Activated naive CD4-positive, alpha-beta T cell treated with anti-CD3 and anti-CD28 coated beads, Interleukin-2, amount 10 ng/mL, durations not matched to agents 7 days and 5 days (primary cell): ENCODE results near the gene PDHB.

ENCODE experiments used
- CTCF ChIA-PET: fragments of 350-600 bp; sonication (Branson Sonifier 250); formaldehyde crosslinking; loops from one replicate; lab custom pipeline; 2021; ENCODE audit warnings: antibody characterized with exemption; lab: Charles Lee
- DNase-seq: peaks from one replicate; pipeline ENCODE4 v3.0.0-alpha.2; 2020
- H3K27ac Mint-ChIP-seq: one replicate; pipeline ENCODE4 v1.8.0; 2021; ENCODE audit warnings: mild to moderate bottlenecking, moderate library complexity, mixed read lengths
- H3K27me3 Mint-ChIP-seq: one replicate; pipeline ENCODE4 v1.8.0; 2021; ENCODE audit warnings: mild to moderate bottlenecking, mixed read lengths
- H3K36me3 Mint-ChIP-seq: one replicate; pipeline ENCODE4 v1.8.0; 2021; ENCODE audit warnings: mixed read lengths
- H3K4me1 Mint-ChIP-seq: one replicate; pipeline ENCODE4 v1.8.0; 2021; ENCODE audit warnings: mixed read lengths
- H3K4me3 Mint-ChIP-seq: one replicate; pipeline ENCODE4 v1.8.0; 2021; ENCODE audit warnings: mild to moderate bottlenecking, moderate library complexity, mixed read lengths
- H3K9me3 Mint-ChIP-seq: one replicate; pipeline ENCODE4 v1.8.0; 2021; ENCODE audit warnings: mixed read lengths

The PDHB gene

DNA sequence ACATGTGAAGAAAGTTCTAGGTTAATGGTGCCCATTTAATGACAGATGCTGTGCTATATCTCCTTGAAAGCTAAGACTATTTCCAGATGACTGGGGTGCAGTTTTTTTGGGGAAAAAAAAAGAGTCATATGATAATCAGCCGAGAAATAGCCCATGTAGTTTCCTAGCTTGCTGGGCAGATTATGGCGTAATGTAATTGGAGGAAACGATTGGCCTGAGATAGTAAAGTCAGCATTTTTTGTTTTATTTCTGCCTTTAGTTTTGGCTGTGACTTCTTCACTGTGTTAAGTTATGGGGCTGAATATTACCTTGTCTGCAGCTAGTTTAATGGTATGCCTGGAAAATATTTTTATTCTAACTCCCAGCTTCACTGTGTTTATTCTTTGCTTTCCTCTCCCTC, 24.0 kb downstream of the PDHB start:
- CTCF ChIA-PET = interaction anchor here (1.1 to 1.8 kb wide), 3 partner anchors 76 to 104 kb away, joined by 3 to 4 read pairs (median 4); partner anchors contain the start of genes HTD2 and RPP14
- Mint-ChIP-seq H3K9me3 (no peaks in the 10 kb centered on the region), H3K4me3 (no peak overlapping the region), H3K36me3 (peaks cover 28% of the 10 kb centered on the region), H3K27ac (no peak overlapping the region), H3K4me1 (peaks cover 6% of the 10 kb centered on the region), H3K27me3 (no peaks in the 10 kb centered on the region)
- no peak for DNase-seq

- CTCF ChIA-PET = interaction anchor here (1.1 to 1.8 kb wide), 3 partner anchors 75 to 103 kb away, joined by 3 to 4 read pairs (median 4); partner anchors contain the start of genes HTD2 and RPP14
- H3K4me1 Mint-ChIP-seq = peaks cover 2% of the 10 kb centered on the region
- H3K4me3 Mint-ChIP-seq = no peak overlapping the region
- no peak overlapping the region for H3K27ac Mint-ChIP-seq
- no peaks in the 10 kb centered on the region for H3K9me3 Mint-ChIP-seq
- DNase-seq = no peak
- peaks cover 30% of the 10 kb centered on the region for H3K36me3 Mint-ChIP-seq
- H3K27me3 Mint-ChIP-seq = no peaks in the 10 kb centered on the region
Observed at GRCh38 chr3:58408906-58409305, 24.7 kb downstream of the PDHB start.

DNA sequence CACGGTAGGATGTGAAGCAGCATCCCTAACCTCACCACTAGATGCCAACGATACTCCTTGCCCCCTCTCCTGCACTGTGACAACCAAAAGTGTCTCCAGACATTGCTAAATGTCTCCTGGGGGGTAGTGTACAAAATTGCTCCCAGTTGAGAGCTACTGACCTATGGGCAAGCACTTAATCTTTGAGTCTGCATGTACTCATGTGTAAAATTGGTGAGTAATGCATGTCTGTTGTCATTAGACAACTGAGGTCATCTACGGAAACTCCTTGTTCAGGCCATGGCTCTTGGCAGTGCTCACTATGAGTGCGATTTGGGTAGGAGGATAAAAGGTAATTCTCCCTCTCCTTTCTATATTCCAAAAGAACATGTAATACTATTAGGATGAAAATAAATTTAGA, 29.2 kb downstream of the PDHB start:
- no peak overlapping the region for H3K27ac Mint-ChIP-seq
- no peak for DNase-seq
- H3K9me3 Mint-ChIP-seq = no peaks in the 10 kb centered on the region
- H3K4me3 Mint-ChIP-seq = no peak overlapping the region
- CTCF ChIA-PET = interaction anchor here (0.8 to 1.1 kb wide), 3 partner anchors 11 to 50 kb away, joined by 3 read pairs; no protein-coding TSS in a partner anchor
- peaks cover 12% of the 10 kb centered on the region for H3K36me3 Mint-ChIP-seq
- H3K4me1 Mint-ChIP-seq = peaks cover 6% of the 10 kb centered on the region
- H3K27me3 Mint-ChIP-seq = no peaks in the 10 kb centered on the region

DNA sequence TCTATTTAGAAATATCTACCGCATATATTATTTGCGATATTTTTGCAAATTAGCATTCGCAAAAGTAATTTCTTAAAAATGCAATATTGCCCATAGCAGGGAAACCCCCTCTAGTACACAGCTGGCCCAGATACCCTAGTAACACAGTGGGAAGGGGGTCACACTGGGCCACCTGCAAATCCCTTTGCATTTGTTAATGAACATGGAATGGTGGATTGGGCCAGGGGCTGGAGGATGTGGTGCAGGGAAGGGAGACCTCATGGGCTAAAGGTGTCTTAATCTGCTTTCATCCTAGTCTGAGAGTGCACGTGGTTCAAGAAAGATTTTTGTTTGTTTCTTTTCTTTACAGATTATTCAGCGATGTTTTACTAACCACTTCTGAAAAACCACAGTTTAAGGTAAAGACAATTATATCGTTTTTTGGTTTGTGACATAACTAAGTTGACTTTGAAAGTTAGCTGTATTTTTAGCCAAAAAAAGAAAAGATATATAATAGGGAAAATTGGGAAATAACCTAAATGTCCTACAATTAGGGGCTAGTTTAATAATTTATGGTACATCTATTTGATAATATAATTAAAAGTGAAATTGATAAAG, 30.0 kb downstream of the PDHB start:
- no peak for DNase-seq
- Mint-ChIP-seq H3K4me1 (peaks cover 6% of the 10 kb centered on the region), H3K9me3 (no peaks in the 10 kb centered on the region), H3K4me3 (no peak overlapping the region), H3K27ac (no peak overlapping the region), H3K36me3 (peaks cover 10% of the 10 kb centered on the region), H3K27me3 (no peaks in the 10 kb centered on the region)
- CTCF ChIA-PET = interaction anchor here (1.1 to 1.7 kb wide), 3 partner anchors 12 to 70 kb away, joined by 3 read pairs; no protein-coding TSS in a partner anchor

DNA sequence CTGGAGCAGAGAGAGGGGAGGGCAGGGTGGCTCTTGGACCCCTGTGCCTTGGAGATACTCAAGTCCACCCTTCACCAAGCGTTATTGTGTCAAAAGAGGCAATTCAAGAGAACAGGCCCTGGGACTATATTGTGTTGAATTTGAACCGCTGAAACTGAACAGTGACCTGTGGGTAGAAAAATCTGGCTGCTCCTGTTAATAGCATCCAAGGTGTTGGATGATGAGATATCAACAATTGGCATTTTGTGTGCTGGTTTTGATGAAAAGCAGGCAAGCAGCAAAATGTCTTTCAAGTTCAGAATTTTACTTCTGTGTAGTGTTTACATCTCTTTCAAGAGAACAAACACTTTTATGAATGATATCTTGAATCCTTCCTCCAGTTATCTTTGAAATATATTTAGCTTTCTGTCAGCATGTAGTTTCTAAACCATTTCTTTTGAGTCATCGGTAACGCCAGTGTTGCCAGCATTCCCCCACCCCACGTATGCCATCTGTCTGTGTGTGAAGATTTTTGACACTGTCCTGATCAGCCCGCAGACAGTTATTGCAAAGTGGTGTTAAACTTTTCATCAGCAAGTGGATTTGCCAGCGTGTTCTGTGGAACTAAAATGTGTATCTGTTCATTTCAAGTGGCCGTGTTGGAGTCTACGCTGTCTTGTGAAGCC, 34.8 kb downstream of the PDHB start:
- Mint-ChIP-seq H3K4me3 (no peak overlapping the region), H3K36me3 (peaks cover 21% of the 10 kb centered on the region), H3K27me3 (no peaks in the 10 kb centered on the region), H3K4me1 (peaks cover 5% of the 10 kb centered on the region), H3K27ac (no peak overlapping the region), H3K9me3 (no peaks in the 10 kb centered on the region)
- CTCF ChIA-PET = no interaction called here
- no peak for DNase-seq

- H3K27me3 Mint-ChIP-seq = no peaks in the 10 kb centered on the region
- H3K36me3 Mint-ChIP-seq = peaks cover 21% of the 10 kb centered on the region
- H3K27ac Mint-ChIP-seq = no peak overlapping the region
- no peaks in the 10 kb centered on the region for H3K9me3 Mint-ChIP-seq
- CTCF ChIA-PET = interaction anchor here (0.6 kb wide), 1 partner anchor 7 kb away, joined by 3 read pairs; no protein-coding TSS in a partner anchor
- H3K4me1 Mint-ChIP-seq = no peaks in the 10 kb centered on the region
- H3K4me3 Mint-ChIP-seq = no peak overlapping the region
- DNase-seq = no peak
Observed at GRCh38 chr3:58394339-58394738, 39.3 kb downstream of the PDHB start.

GRCh38 chr3:58392181-58392580, 41.5 kb downstream of the PDHB start:
- peaks cover 9% of the 10 kb centered on the region for H3K36me3 Mint-ChIP-seq
- no peak overlapping the region for H3K4me3 Mint-ChIP-seq
- peaks cover 12% of the 10 kb centered on the region for H3K4me1 Mint-ChIP-seq
- no peak overlapping the region for H3K27ac Mint-ChIP-seq
- CTCF ChIA-PET = interaction anchor here (1.0 to 1.2 kb wide), 2 partner anchors 67 to 126 kb away, joined by 3 read pairs; no protein-coding TSS in a partner anchor
- DNase-seq = no peak
- H3K27me3 Mint-ChIP-seq = no peaks in the 10 kb centered on the region
- H3K9me3 Mint-ChIP-seq = no peaks in the 10 kb centered on the region

- no peak for DNase-seq
- H3K27me3 Mint-ChIP-seq = no peaks in the 10 kb centered on the region
- H3K9me3 Mint-ChIP-seq = no peaks in the 10 kb centered on the region
- no peak overlapping the region for H3K4me3 Mint-ChIP-seq
- no peak overlapping the region for H3K27ac Mint-ChIP-seq
- H3K4me1 Mint-ChIP-seq = peaks cover 20% of the 10 kb centered on the region
- CTCF ChIA-PET = interaction anchor here (1.0 to 1.2 kb wide), 2 partner anchors 66 to 127 kb away, joined by 3 read pairs; no protein-coding TSS in a partner anchor
- H3K36me3 Mint-ChIP-seq = peaks cover 8% of the 10 kb centered on the region
Observed at GRCh38 chr3:58391156-58391865, 42.3 kb downstream of the PDHB start.

DNA sequence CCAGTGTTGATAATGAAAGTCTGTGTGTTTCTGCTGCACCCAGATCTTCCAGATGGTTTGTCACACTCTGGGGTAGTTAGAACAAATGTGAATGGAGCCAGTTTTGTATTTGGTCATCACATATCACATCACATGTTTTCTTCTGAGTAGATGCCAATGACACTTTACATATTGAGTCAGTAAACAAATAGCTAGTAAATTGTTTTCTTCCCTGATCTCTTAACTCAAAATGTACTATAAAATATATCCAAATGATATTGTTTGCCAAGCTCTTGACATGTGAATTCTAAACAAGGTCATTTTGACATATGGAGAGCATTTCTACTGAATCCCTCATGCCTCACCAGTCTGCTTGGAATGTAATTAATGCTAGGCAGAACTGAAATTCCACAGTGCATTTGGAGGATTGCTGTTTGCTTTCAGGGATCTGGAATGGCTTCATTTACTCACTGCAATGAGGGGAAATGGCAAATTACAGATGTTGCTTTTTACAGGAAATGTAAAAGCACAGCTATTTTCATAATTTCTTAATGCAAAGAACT, 45.0 kb downstream of the PDHB start:
- DNase-seq = no peak
- no peak overlapping the region for H3K4me3 Mint-ChIP-seq
- no peak overlapping the region for H3K27ac Mint-ChIP-seq
- peaks cover 20% of the 10 kb centered on the region for H3K4me1 Mint-ChIP-seq
- peaks cover 4% of the 10 kb centered on the region for H3K36me3 Mint-ChIP-seq
- H3K27me3 Mint-ChIP-seq = no peaks in the 10 kb centered on the region
- CTCF ChIA-PET = interaction anchor here (1.1 kb wide), 1 partner anchor 16 kb away, joined by 3 read pairs; no protein-coding TSS in a partner anchor
- H3K9me3 Mint-ChIP-seq = no peaks in the 10 kb centered on the region

- H3K27ac Mint-ChIP-seq = no peak overlapping the region
- no peak overlapping the region for H3K4me3 Mint-ChIP-seq
- peaks cover 20% of the 10 kb centered on the region for H3K4me1 Mint-ChIP-seq
- H3K9me3 Mint-ChIP-seq = no peaks in the 10 kb centered on the region
- CTCF ChIA-PET = interaction anchor here (1.1 kb wide), 2 partner anchors 17 to 82 kb away, joined by 3 read pairs; partner anchors contain the start of genes HTD2 and RPP14
- peaks cover 6% of the 10 kb centered on the region for H3K36me3 Mint-ChIP-seq
- no peak for DNase-seq
- no peaks in the 10 kb centered on the region for H3K27me3 Mint-ChIP-seq
Observed at GRCh38 chr3:58387650-58388546, 45.7 kb downstream of the PDHB start.

DNA sequence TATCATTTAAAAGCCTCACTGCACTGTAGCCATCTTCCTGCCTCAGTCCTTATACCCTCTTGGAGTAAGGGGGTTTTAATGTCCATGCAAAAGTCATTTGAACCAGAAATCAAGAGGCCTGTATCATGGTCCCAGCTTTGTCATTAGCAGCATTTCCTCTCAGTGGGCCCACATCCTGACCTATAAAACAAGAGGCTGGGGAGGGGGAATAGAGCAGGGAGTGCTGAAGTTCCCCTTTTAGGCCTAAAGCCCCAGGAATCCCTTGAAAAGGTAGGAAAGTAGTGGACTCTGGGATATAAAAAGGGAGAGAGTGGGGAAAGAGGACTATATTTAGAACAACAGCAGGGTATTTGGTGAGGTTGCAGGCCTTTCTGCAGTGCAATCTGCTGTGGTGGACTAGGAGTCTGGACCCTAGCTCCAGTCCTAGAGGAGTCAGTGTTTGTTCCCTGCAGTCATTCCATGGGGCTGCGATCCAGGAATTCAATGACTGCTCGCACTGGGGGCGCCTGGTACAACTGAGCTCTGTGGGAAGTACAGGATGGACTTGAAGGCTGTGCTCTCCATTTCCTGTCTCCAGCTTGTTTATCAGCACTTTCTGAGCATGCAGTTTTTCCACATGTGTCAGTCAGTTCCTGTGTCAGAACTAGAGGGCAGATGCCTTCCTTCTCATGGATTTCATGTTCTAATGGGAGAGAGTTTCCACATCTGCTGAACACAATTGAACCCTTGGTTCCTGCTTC, 46.8 kb downstream of the PDHB start:
- no peaks in the 10 kb centered on the region for H3K27me3 Mint-ChIP-seq
- CTCF ChIA-PET = interaction anchor here (0.7 to 1.2 kb wide), 3 partner anchors 8 to 80 kb away, joined by 3 read pairs; partner anchors contain the start of genes HTD2 and RPP14
- DNase-seq = no peak
- H3K4me3 Mint-ChIP-seq = no peak overlapping the region
- H3K4me1 Mint-ChIP-seq = peaks cover 20% of the 10 kb centered on the region
- no peaks in the 10 kb centered on the region for H3K9me3 Mint-ChIP-seq
- H3K27ac Mint-ChIP-seq = peak overlapping the region; percentile 58
- peaks cover 9% of the 10 kb centered on the region for H3K36me3 Mint-ChIP-seq

GRCh38 chr3:58384381-58385090, 49.1 kb downstream of the PDHB start:
- Mint-ChIP-seq H3K36me3 (peaks cover 8% of the 10 kb centered on the region), H3K27me3 (no peaks in the 10 kb centered on the region), H3K4me3 (no peak overlapping the region), H3K4me1 (peaks cover 20% of the 10 kb centered on the region), H3K27ac (no peak overlapping the region), H3K9me3 (no peaks in the 10 kb centered on the region)
- no peak for DNase-seq
- CTCF ChIA-PET = no interaction called here
